ENCODE results near the gene TNFSF4. TPM values are rescaled to one million over a fixed set of nuclear protein-coding genes. Genes with fewer than 3 reads are reported as not detected.

Gene TNFSF4
- total and polyA plus RNA-seq, 8 donors = 0.14 to 2.2 (median 0.56) TPM; not detected in 4

DNA sequence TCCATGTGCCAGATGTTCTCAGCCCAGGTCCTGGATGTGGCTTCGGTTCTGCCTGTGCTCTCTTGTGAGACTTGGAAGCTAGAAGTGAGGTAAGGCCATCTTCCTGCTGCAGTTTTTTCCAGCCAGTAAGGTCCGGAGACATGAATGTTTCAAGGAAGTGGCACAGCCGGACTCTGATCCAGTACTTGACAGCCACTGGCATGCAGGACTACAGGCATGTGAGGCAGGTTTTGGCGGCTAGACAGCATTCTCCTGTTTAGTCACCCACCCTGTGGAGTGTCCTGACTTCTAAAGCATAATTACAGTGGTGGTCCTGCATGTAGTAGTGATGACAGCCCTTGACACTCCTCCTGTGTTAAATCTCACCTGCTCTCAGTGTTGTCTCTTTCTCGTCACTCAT is 72.3 kb downstream of the TNFSF4 start:
- no peaks in the 10 kb centered on the region for H3K36me3 ChIP-seq
- H3K4me3 ChIP-seq = no peak overlapping the region
- no peak overlapping the region for H3K27ac ChIP-seq
- WGBS, 5 donors = 60 to 71% (median 69%) methylated on average over 5 of the region's 5 CpGs
- H3K4me1 ChIP-seq = peaks cover 0 to 5% (median 0%) of the 10 kb centered on the region in 4 donors
- no peaks in the 10 kb centered on the region for H3K27me3 ChIP-seq
- intact Hi-C loops (cut with DNase I; ENCODE audit: low total_unique reads) = no loop called here
- DNase-seq = no peak
- TF ChIP-seq EP300 (IDR thresholded peaks at IDR 0.05) (no peak), POLR2A (IDR thresholded peaks at IDR 0.05) (no peak), POLR2AphosphoS5 (IDR thresholded peaks at IDR 0.05) (no peak)
- TF ChIP-seq, protein P1, sequence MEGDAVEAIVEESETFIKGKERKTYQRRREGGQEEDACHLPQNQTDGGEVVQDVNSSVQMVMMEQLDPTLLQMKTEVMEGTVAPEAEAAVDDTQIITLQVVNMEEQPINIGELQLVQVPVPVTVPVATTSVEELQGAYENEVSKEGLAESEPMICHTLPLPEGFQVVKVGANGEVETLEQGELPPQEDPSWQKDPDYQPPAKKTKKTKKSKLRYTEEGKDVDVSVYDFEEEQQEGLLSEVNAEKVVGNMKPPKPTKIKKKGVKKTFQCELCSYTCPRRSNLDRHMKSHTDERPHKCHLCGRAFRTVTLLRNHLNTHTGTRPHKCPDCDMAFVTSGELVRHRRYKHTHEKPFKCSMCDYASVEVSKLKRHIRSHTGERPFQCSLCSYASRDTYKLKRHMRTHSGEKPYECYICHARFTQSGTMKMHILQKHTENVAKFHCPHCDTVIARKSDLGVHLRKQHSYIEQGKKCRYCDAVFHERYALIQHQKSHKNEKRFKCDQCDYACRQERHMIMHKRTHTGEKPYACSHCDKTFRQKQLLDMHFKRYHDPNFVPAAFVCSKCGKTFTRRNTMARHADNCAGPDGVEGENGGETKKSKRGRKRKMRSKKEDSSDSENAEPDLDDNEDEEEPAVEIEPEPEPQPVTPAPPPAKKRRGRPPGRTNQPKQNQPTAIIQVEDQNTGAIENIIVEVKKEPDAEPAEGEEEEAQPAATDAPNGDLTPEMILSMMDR (IDR thresholded peaks at IDR 0.05) = no peak
- no peaks in the 10 kb centered on the region for H3K9me3 ChIP-seq

DNA sequence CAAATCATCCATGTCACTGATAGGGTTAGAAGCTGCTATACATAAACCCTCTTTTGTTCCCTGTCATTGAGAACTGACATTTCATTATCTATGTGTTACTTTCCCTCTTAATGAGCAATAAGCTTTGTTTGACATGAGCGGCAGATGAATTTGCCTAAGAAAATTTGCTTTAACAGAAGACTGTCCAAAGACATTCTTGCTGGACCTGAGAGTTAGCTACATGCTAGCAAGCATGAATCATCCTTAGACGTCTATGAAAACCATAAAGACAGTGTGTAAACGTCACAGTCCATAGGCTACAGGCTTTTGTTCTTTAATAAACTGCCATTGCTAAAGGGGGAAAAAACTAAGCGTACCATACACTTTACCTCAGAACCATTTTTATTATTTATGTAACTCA is 73.1 kb downstream of the TNFSF4 start:
- 73 to 83% (median 78%) methylated on average over 4 of the region's 4 CpGs for WGBS, 5 donors
- no peak for TF ChIP-seq POLR2A (IDR thresholded peaks at IDR 0.05)
- TF ChIP-seq POLR2AphosphoS5 (IDR thresholded peaks at IDR 0.05) = no peak
- TF ChIP-seq EP300 (IDR thresholded peaks at IDR 0.05) = no peak
- TF ChIP-seq, protein P1 (IDR thresholded peaks at IDR 0.05) = no peak
- Histone ChIP-seq H3K27ac (no peak overlapping the region), H3K4me3 (no peak overlapping the region), H3K4me1 (peaks cover 0 to 5% (median 0%) of the 10 kb centered on the region in 4 donors), H3K36me3 (no peaks in the 10 kb centered on the region), H3K9me3 (no peaks in the 10 kb centered on the region), H3K27me3 (no peaks in the 10 kb centered on the region)
- DNase-seq = no peak
- intact Hi-C loops (cut with DNase I; ENCODE audit: low total_unique reads) = no loop called here

Other genes with a start within 250 kb of the TNFSF4 start
- not detected for gene TNFSF18, start 156.4 kb downstream of the TNFSF4 start, total RNA-seq
- gene TNFSF18, start 156.4 kb downstream of the TNFSF4 start, polyA plus RNA-seq = under 1 TPM in 1 of 3 donors, not detected in 2; 0.12 TPM